H1 (cell line): ENCODE data around the gene LRRFIP1. TPM values are rescaled to one million over a fixed set of nuclear protein-coding genes. Genes with fewer than 3 reads are reported as not detected.
A peak's percentile ranks its signal among the peaks of the same experiment; 100 is the strongest.

Experiments used
- CTCF ChIA-PET: fragments of 300-600 bp; sonication (Branson Sonifier 250); formaldehyde crosslinking; loops from one replicate; lab custom pipeline; 2021; ENCODE audit not compliant: partially characterized antibody; lab: Charles Lee
- POLR2A ChIA-PET: fragments of 300-600 bp; sonication (Branson Sonifier 250); formaldehyde crosslinking; loops from one replicate; lab custom pipeline; 2021; ENCODE audit warnings: inconsistent platforms; ENCODE audit not compliant: partially characterized antibody; lab: Charles Lee
- DNase-seq, 2 experiments: peaks; one replicate each; pipeline versions ENCODE4 v3.0.0 to v3.0.0-alpha.2; 2010 to 2022; ENCODE audit warnings: low spot score in 2 of 2, low read depth in 1 of 2, mixed read lengths in 1 of 2
- FAIRE-seq: peaks from 2 replicates; lab custom pipeline; 2011; peaks lifted over from hg19 to GRCh38; lab: Jason Lieb, UNC
- H2AFZ ChIP-seq: 2 replicates; pipeline ENCODE4 v1.8.1; 2012; ENCODE audit warnings: low read length, inconsistent platforms
- H2AK5ac ChIP-seq: 2 replicates; pipeline ENCODE4 v1.6.1; 2013; ENCODE audit warnings: low read depth, low read length
- H2BK120ac ChIP-seq: replicated peaks from 2 replicates; pipeline ENCODE3; 2013; ENCODE audit warnings: low read depth, low read length, inconsistent platforms
- H2BK12ac ChIP-seq: 2 replicates; pipeline ENCODE4 v1.6.1; 2013; ENCODE audit warnings: low read depth, low read length
- H2BK15ac ChIP-seq: 2 replicates; pipeline ENCODE4 v1.6.1; 2013; ENCODE audit warnings: low read length
- H2BK20ac ChIP-seq: 2 replicates; pipeline ENCODE4 v1.6.1; 2013; ENCODE audit warnings: low read length
- H2BK5ac ChIP-seq: 2 replicates; pipeline ENCODE4 v1.6.1; 2013; ENCODE audit warnings: low read depth, low read length
- H3K14ac ChIP-seq: 2 replicates; pipeline ENCODE4 v1.6.1; 2013; ENCODE audit warnings: inconsistent platforms; ENCODE audit not compliant: insufficient read length
- H3K18ac ChIP-seq: 2 replicates; pipeline ENCODE4 v1.6.1; 2013; ENCODE audit warnings: low read length; ENCODE audit errors: extremely low read depth
- H3K23ac ChIP-seq: 2 replicates; pipeline ENCODE4 v1.6.1; 2013; ENCODE audit warnings: inconsistent platforms; ENCODE audit not compliant: insufficient read length
- H3K23me2 ChIP-seq: 2 replicates; pipeline ENCODE4 v1.6.1; 2013; ENCODE audit warnings: low read depth, low read length
- H3K27ac ChIP-seq: 2 replicates; pipeline ENCODE4 v1.6.1; 2011; ENCODE audit warnings: low read depth, low read length, inconsistent platforms
- H3K27me3 ChIP-seq, 4 experiments: replicated peaks in 1 of 4; 1 replicate in 1 of 4; 2 replicates in 3 of 4; pipeline versions ENCODE4 v1.6.1 to v1.8.1; 2011 to 2013; ENCODE audit warnings: low read length in 3 of 4, mild to moderate bottlenecking in 3 of 4, inconsistent platforms in 2 of 4, mixed read lengths in 2 of 4, moderate library complexity in 1 of 4; ENCODE audit not compliant: control insufficient read depth in 3 of 4, insufficient read depth in 3 of 4; ENCODE audit errors: extremely low read depth in 1 of 4
- H3K36me3 ChIP-seq, 4 experiments: 2 replicates each; pipeline versions ENCODE4 v1.6.1 to v1.8.1; 2011 to 2013; ENCODE audit warnings: mild to moderate bottlenecking in 4 of 4, low read length in 3 of 4, moderate library complexity in 2 of 4, control low read depth in 1 of 4, inconsistent platforms in 1 of 4; ENCODE audit not compliant: insufficient read depth in 4 of 4, control insufficient read depth in 2 of 4
- H3K4ac ChIP-seq: replicated peaks from 2 replicates; pipeline ENCODE3; 2013; ENCODE audit warnings: low read length, low read depth, mixed read lengths, inconsistent platforms; ENCODE audit not compliant: insufficient read length
- H3K4me1 ChIP-seq, 4 experiments: replicated peaks in 1 of 4; 1 replicate in 1 of 4; 2 replicates in 3 of 4; pipeline versions ENCODE4 v1.6.1 to v1.8.1; 2011 to 2013; ENCODE audit warnings: low read length in 3 of 4, inconsistent platforms in 2 of 4, mixed read lengths in 1 of 4; ENCODE audit not compliant: insufficient read depth in 4 of 4, control insufficient read depth in 3 of 4
- H3K4me2 ChIP-seq, 2 experiments: 2 replicates each; pipeline versions ENCODE4 v1.6.1 to v1.8.1; 2011 to 2013; ENCODE audit warnings: low read depth in 2 of 2, low read length in 2 of 2, control low read depth in 1 of 2, inconsistent platforms in 1 of 2, mild to moderate bottlenecking in 1 of 2; ENCODE audit not compliant: insufficient read depth in 1 of 2
- H3K4me3 ChIP-seq, 4 experiments: fragments of 200-600, 300-600 bp in 1 of 4; sonication (generic), shearing (Covaris generic), sonication (Bioruptor Twin) in 1 of 4; 2 replicates each; pipeline versions ENCODE4 v1.5.1 to v1.8.1; 2011 to 2016; ENCODE audit warnings: low read length in 4 of 4, low read depth in 3 of 4, control low read depth in 2 of 4, inconsistent platforms in 2 of 4, mild to moderate bottlenecking in 2 of 4, mixed read lengths in 1 of 4, moderate library complexity in 1 of 4; ENCODE audit not compliant: insufficient read depth in 2 of 4; ENCODE audit errors: extremely low read depth in 1 of 4
- H3K56ac ChIP-seq: replicated peaks from 2 replicates; pipeline ENCODE3; 2013; ENCODE audit warnings: low read depth, mild to moderate bottlenecking, mixed read lengths, low read length, inconsistent platforms; ENCODE audit not compliant: insufficient read length
- H3K79me1 ChIP-seq: 2 replicates; pipeline ENCODE4 v1.6.1; 2013; ENCODE audit warnings: low read depth, low read length, control low read depth
- H3K79me2 ChIP-seq, 2 experiments: 2 replicates each; pipeline versions ENCODE4 v1.6.1 to v1.8.1; 2012 to 2013; ENCODE audit warnings: low read length in 2 of 2, mild to moderate bottlenecking in 2 of 2, inconsistent platforms in 1 of 2; ENCODE audit not compliant: insufficient read depth in 2 of 2, control insufficient read depth in 1 of 2
- H3K9ac ChIP-seq, 4 experiments: replicated peaks in 1 of 4; 1 replicate in 1 of 4; 2 replicates in 3 of 4; pipeline versions ENCODE4 v1.6.1 to v1.8.1; 2011 to 2013; ENCODE audit warnings: low read depth in 3 of 4, low read length in 3 of 4, control low read depth in 2 of 4, mild to moderate bottlenecking in 2 of 4, moderate library complexity in 2 of 4, inconsistent platforms in 1 of 4; ENCODE audit errors: extremely low read depth in 1 of 4
- H3K9me3 ChIP-seq, 2 experiments: 2 replicates each; pipeline versions ENCODE4 v1.6.1 to v1.8.1; 2012 to 2013; ENCODE audit warnings: mild to moderate bottlenecking in 2 of 2, moderate library complexity in 2 of 2, control low read depth in 1 of 2, inconsistent platforms in 1 of 2, low read depth in 1 of 2, low read length in 1 of 2, mixed read lengths in 1 of 2; ENCODE audit not compliant: insufficient read depth in 2 of 2
- H4K20me1 ChIP-seq, 2 experiments: replicated peaks in 1 of 2; 2 replicates each; pipeline versions ENCODE3 to v1.8.1; 2011 to 2013; ENCODE audit warnings: inconsistent platforms in 2 of 2, low read length in 2 of 2, mild to moderate bottlenecking in 1 of 2; ENCODE audit not compliant: insufficient read depth in 2 of 2, control insufficient read depth in 1 of 2
- H4K5ac ChIP-seq: 2 replicates; pipeline ENCODE4 v1.6.1; 2013; ENCODE audit warnings: low read length, low read depth, mixed read lengths, inconsistent platforms; ENCODE audit not compliant: insufficient read length
- H4K8ac ChIP-seq: 2 replicates; pipeline ENCODE4 v1.8.0; 2013; ENCODE audit warnings: mild to moderate bottlenecking, moderate library complexity, low read length, inconsistent platforms; ENCODE audit not compliant: insufficient read depth; ENCODE audit errors: extremely low read depth
- H4K91ac ChIP-seq: replicated peaks from 2 replicates; pipeline ENCODE3; 2013; ENCODE audit warnings: low read length, mixed read lengths, inconsistent platforms; ENCODE audit not compliant: insufficient read length
- ASH2L ChIP-seq: fragments of 200-600, 300-600 bp; sonication (generic); IDR thresholded peaks from one replicate; pipeline ENCODE4 v1.7.1; 2017; ENCODE audit warnings: low read length
- CEBPB ChIP-seq: IDR thresholded peaks from 2 replicates; pipeline ENCODE4 v1.6.1; 2012; ENCODE audit warnings: low read depth, low read length
- CREB1 ChIP-seq: IDR thresholded peaks from 2 replicates; pipeline ENCODE4 v1.6.1; 2012; ENCODE audit warnings: inconsistent platforms
- EP300 ChIP-seq, 2 experiments: IDR thresholded peaks; 1 replicate in 1 of 2; 2 replicates in 1 of 2; pipeline ENCODE4 v1.6.1; 2011 to 2012; ENCODE audit warnings: low read depth in 2 of 2, low read length in 2 of 2, mild to moderate bottlenecking in 2 of 2, borderline replicate concordance in 1 of 2, inconsistent platforms in 1 of 2, moderate library complexity in 1 of 2
- KDM4A ChIP-seq: IDR thresholded peaks from one replicate; pipeline ENCODE4 v1.7.1; 2012; ENCODE audit warnings: low read depth, mild to moderate bottlenecking, moderate library complexity, low read length, inconsistent platforms; ENCODE audit not compliant: severe bottlenecking
- KDM5A ChIP-seq: fragments of 200-600 bp; IDR thresholded peaks from 2 replicates; pipeline ENCODE4 v1.7.1; 2012; ENCODE audit warnings: mild to moderate bottlenecking, low read length, inconsistent platforms, mixed read lengths
- PHF8 ChIP-seq: fragments of 200-600 bp; sonication (generic); conservative IDR thresholded peaks from 2 replicates; pipeline ENCODE4 v1.7.1; 2012; ENCODE audit warnings: low read depth, mild to moderate bottlenecking, inconsistent platforms, low read length, moderate library complexity
- POLR2AphosphoS5 ChIP-seq: IDR thresholded peaks from 2 replicates; pipeline ENCODE4 v1.6.1; 2011; ENCODE audit warnings: low read depth, low read length
- RBBP5 ChIP-seq: IDR thresholded peaks from 2 replicates; pipeline ENCODE4 v1.7.1; 2012; ENCODE audit warnings: low read depth, mild to moderate bottlenecking, inconsistent platforms, low read length, moderate library complexity, borderline replicate concordance
- SP4 ChIP-seq: IDR thresholded peaks from 2 replicates; pipeline ENCODE4 v1.6.1; 2012; ENCODE audit warnings: low read length, inconsistent platforms
- WGBS, 2 experiments: shearing (Covaris generic) in 1 of 2; methylation state at CpG; one replicate each; pipeline versions ENCODE4 v1.1.6 to v1.1.7; 2013 to 2015; ENCODE audit warnings: low lambda C conversion rate in 2 of 2, mixed read lengths in 2 of 2, inconsistent platforms in 1 of 2, low coverage in 1 of 2, missing lambda C conversion rate in 1 of 2; ENCODE audit not compliant: insufficient replicate concordance in 2 of 2, insufficient coverage in 1 of 2, insufficient read length in 1 of 2; ENCODE audit errors: extremely low coverage in 1 of 2, missing lambda C conversion rate in 1 of 2; 5-methylcytosine and 5-hydroxymethylcytosine counted together
- polyA plus RNA-seq, 7 experiments: library from polyadenylated mRNA; depleted of rRNA in 3 of 7; stranded (reverse) in 5 of 7; unstranded in 2 of 7; fragments of >200 nt in 5 of 7; fragments of 200-250 nt in 2 of 7; gene quantifications; 1 replicate in 5 of 7; 2 replicates in 1 of 7; 4 replicates in 1 of 7; pipeline versions ENCODE4 v1.2.1 to v1.2.3, GENCODE V29; 2011 to 2013; ENCODE audit warnings: missing spikeins in 2 of 7, mixed read lengths in 2 of 7
- total RNA-seq: library from RNA; stranded (reverse); fragmentation: NEBNext Ultra II Directional; extraction: Animal tissue kit (Norgen Biotek cat#: 25700); gene quantifications from 2 replicates; pipeline ENCODE4 v1.2.1, GENCODE V29; 2021
- TF ChIP-seq, protein P1 (sequence below): IDR thresholded peaks from 2 replicates; pipeline ENCODE4 v1.6.1; 2012; ENCODE audit warnings: inconsistent platforms

The LRRFIP1 gene
- total and polyA plus RNA-seq, 2 of the 8 experiments (the other 6 are each of a cell fraction or from before 2014, with no cell fraction given), result 12.1 to 75.8 TPM

DNA sequence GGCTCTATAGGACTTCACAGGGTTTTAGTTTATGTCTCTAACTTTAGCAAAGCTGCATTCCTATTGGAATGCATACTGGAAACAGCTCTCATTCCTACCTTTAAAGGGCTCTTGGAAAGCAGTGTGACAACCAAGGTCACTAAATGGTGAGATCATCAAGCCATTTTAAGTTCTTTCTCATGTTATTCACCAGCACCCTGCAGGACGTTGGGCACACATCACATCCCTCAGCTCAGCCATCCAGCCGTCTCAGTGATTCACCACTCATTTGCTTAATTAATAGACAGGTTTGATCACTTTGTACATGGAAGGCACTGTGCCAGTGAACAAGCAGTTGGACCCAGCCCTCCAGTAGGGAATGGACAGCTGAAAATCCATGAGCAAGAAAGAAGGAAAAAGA lies 139.0 kb downstream of the LRRFIP1 start:
- Histone ChIP-seq H3K79me1 (no peaks in the 10 kb centered on the region), H4K8ac (no peak overlapping the region), H2BK15ac (no peak overlapping the region), H3K4me3 (no peak overlapping the region), H3K9me3 (no peaks in the 10 kb centered on the region), H2BK5ac (no peak overlapping the region), H4K5ac (no peak overlapping the region), H3K27ac (no peak overlapping the region), H2BK20ac (no peak overlapping the region), H3K4me1 (no peaks in the 10 kb centered on the region), H3K4ac (no peak overlapping the region), H3K23me2 (no peaks in the 10 kb centered on the region), H3K18ac (no peak overlapping the region), H3K36me3 (peaks cover 0 to 8% (median 4%) of the 10 kb centered on the region in 4 experiments; a peak in 3 of 8 replicates), H2AK5ac (no peak overlapping the region), H2BK12ac (no peak overlapping the region), H2AFZ (no peak overlapping the region), H3K14ac (no peak overlapping the region), H3K4me2 (no peak overlapping the region), H4K91ac (no peak overlapping the region), H4K20me1 (no peaks in the 10 kb centered on the region), H3K9ac (no peak overlapping the region), H3K56ac (no peak overlapping the region), H3K79me2 (no peaks in the 10 kb centered on the region), H3K27me3 (no peaks in the 10 kb centered on the region), H3K23ac (no peak overlapping the region), H2BK120ac (no peak overlapping the region)
- TF ChIP-seq PHF8, result no peak
- TF ChIP-seq SP4, result no peak
- no peak for TF ChIP-seq RBBP5
- TF ChIP-seq, protein P1, sequence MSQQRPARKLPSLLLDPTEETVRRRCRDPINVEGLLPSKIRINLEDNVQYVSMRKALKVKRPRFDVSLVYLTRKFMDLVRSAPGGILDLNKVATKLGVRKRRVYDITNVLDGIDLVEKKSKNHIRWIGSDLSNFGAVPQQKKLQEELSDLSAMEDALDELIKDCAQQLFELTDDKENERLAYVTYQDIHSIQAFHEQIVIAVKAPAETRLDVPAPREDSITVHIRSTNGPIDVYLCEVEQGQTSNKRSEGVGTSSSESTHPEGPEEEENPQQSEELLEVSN, result no peak
- TF ChIP-seq CEBPB, result no peak
- TF ChIP-seq EP300 (IDR thresholded peaks at IDR 0.05; ENCODE audit: borderline replicate concordance in 1 of 2, low read depth in 2 of 2, low read length in 2 of 2), result no peak
- TF ChIP-seq KDM4A, result no peak
- no peak for TF ChIP-seq CREB1
- no peak for TF ChIP-seq KDM5A
- TF ChIP-seq ASH2L, result no peak
- no peak for TF ChIP-seq POLR2AphosphoS5
- DNase-seq (peak in 1 of 2 experiments; percentile 28), FAIRE-seq (no peak)
- POLR2A ChIA-PET, result no interaction called here
- CTCF ChIA-PET, result interaction anchor here (0.6 to 1.0 kb wide), 2 partner anchors 8 to 210 kb away, joined by 3 to 6 read pairs; no protein-coding TSS in a partner anchor
- 84% methylated on average over 2 of the region's 2 CpGs; no CpG with 5 or more reads in 1 of the 2 experiments for WGBS, 2 experiments
